Liver (tissue), 3 donors: Measurements from ENCODE around the gene GSPT1.

ENCODE experiments used
- CTCF ChIP-seq: fragments of 150-350 bp; IDR thresholded peaks from 2 replicates; pipeline ENCODE4 v1.5.1; 2017; ENCODE audit warnings: improper control_type of control experiment, low read depth, low read length; ENCODE audit not compliant: missing input control
- JUND ChIP-seq, 2 donors: IDR thresholded peaks; 2 replicates each; pipeline ENCODE4 v1.6.1; 2016; ENCODE audit warnings: antibody characterized with exemption in 2 of 2
- MAX ChIP-seq: IDR thresholded peaks from 2 replicates; pipeline ENCODE4 v1.6.1; 2016; ENCODE audit warnings: antibody characterized with exemption
- RAD21 ChIP-seq, 2 donors: IDR thresholded peaks; 2 replicates each; pipeline ENCODE4 v1.6.1; 2016; ENCODE audit warnings: antibody characterized with exemption in 2 of 2, mild to moderate bottlenecking in 2 of 2
- REST ChIP-seq: IDR thresholded peaks from 2 replicates; pipeline ENCODE4 v1.6.1; 2016; ENCODE audit warnings: antibody characterized with exemption, mild to moderate bottlenecking
- SP1 ChIP-seq: IDR thresholded peaks from 2 replicates; pipeline ENCODE4 v1.6.1; 2018; ENCODE audit warnings: antibody characterized with exemption, mild to moderate bottlenecking
- TAF1 ChIP-seq: conservative IDR thresholded peaks from 2 replicates; pipeline ENCODE4 v1.6.1; 2016; ENCODE audit warnings: antibody characterized with exemption, mild to moderate bottlenecking
- donor health status: healthy.
- donor health status: healthy.

- no peak for TF ChIP-seq JUND (IDR thresholded peaks at IDR 0.05)
- TF ChIP-seq CTCF = peak; percentile 18
- TF ChIP-seq MAX = peak; percentile 87
- peak; percentile 62 for TF ChIP-seq TAF1
- TF ChIP-seq SP1 = peak; percentile 86
- peak; percentile 85 for TF ChIP-seq REST
- peak; percentile 24 to 26 for TF ChIP-seq RAD21 (IDR thresholded peaks at IDR 0.05)
These were observed at the start of gene GSPT1 for GRCh38 chr16:11915644-11916523.
